K562 (cell line): ENCODE data around the gene POU1F1. TPM values are rescaled to one million over a fixed set of nuclear protein-coding genes. Genes with fewer than 3 reads are reported as not detected.
A peak's percentile ranks its signal among the peaks of the same experiment; 100 is the strongest.

Source experiments
- BCL6 ChIP-seq: fragments of 250-450 bp; sonication (Bioruptor Pico); IDR thresholded peaks from 2 replicates; pipeline ENCODE4 v1.4.0; 2020
- CCNT2 ChIP-seq: IDR thresholded peaks from 2 replicates; pipeline ENCODE4 v1.6.1; 2011; ENCODE audit warnings: borderline replicate concordance, low read depth, mild to moderate bottlenecking, moderate library complexity, mixed read lengths, low read length; ENCODE audit not compliant: insufficient read length; ENCODE audit errors: extremely low read depth
- CHAMP1 ChIP-seq: fragments of 450-650 bp; IDR thresholded peaks from 2 replicates; pipeline ENCODE4 v1.6.1; 2016; ENCODE audit warnings: mild to moderate bottlenecking
- CREB3L1 ChIP-seq: fragments of 450-650 bp; IDR thresholded peaks from 2 replicates; pipeline ENCODE4 v1.6.1; 2014; ENCODE audit warnings: low read depth, mild to moderate bottlenecking, moderate library complexity, borderline replicate concordance
- GABPB1 ChIP-seq: sonication (generic); formaldehyde crosslinking; IDR thresholded peaks from 2 replicates; pipeline ENCODE4 v1.8.0; 2022; ENCODE audit warnings: mild to moderate bottlenecking, missing genetic modification reagents
- MITF ChIP-seq: IDR thresholded peaks from 2 replicates; pipeline ENCODE4 v1.6.1; 2014; ENCODE audit warnings: antibody characterized with exemption
- NFRKB ChIP-seq: fragments of 450-650 bp; IDR thresholded peaks from 2 replicates; pipeline ENCODE4 v1.6.1; 2016; ENCODE audit warnings: low read depth
- STAT5A ChIP-seq: IDR thresholded peaks from 2 replicates; pipeline ENCODE4 v1.6.1; 2012; ENCODE audit warnings: low read length, inconsistent platforms, borderline replicate concordance
- STAT5B ChIP-seq: fragments of 250-450 bp; sonication (Bioruptor Pico); IDR thresholded peaks from 2 replicates; pipeline ENCODE4 v1.8.0; 2021; ENCODE audit warnings: mild to moderate bottlenecking, inconsistent platforms
- TFAM ChIP-seq: fragments of 250-450 bp; sonication (Bioruptor Pico); conservative IDR thresholded peaks from 2 replicates; pipeline ENCODE4 v1.5.0; 2021; ENCODE audit warnings: mild to moderate bottlenecking, moderate library complexity
- ZNF318 ChIP-seq, 2 experiments: fragments of 450-650 bp; IDR thresholded peaks; 2 replicates each; pipeline ENCODE4 v1.6.1; 2016; ENCODE audit warnings: mild to moderate bottlenecking in 2 of 2, borderline replicate concordance in 1 of 2, low read depth in 1 of 2, moderate library complexity in 1 of 2
- ZNF79 ChIP-seq: fragments of 250-450 bp; sonication (Bioruptor Pico); IDR thresholded peaks from 2 replicates; pipeline ENCODE4 v1.4.0; 2020; ENCODE audit warnings: low read depth, mild to moderate bottlenecking, moderate library complexity
- polyA plus RNA-seq, 8 experiments: library from polyadenylated mRNA; depleted of rRNA in 4 of 8; stranded (reverse) in 5 of 8; unstranded in 3 of 8; fragments of >200 nt; fragmentation: Nextera tagmentation in 2 of 8; fragmentation: Illumina TruSeq in 1 of 8; extraction: Ambion mirVana in 2 of 8; extraction: Trizol in 1 of 8; gene quantifications; 2 replicates each; pipeline versions ENCODE4 v1.2.1 to v1.2.3, GENCODE V29; 2011 to 2014; ENCODE audit warnings: inconsistent platforms in 1 of 8, missing spikeins in 1 of 8
- total RNA-seq, 7 experiments: library from RNA; depleted of rRNA in 6 of 7; stranded (reverse); fragments of >200 nt in 6 of 7; fragmentation: Illumina TruSeq in 2 of 7; extraction: Trizol in 2 of 7; gene quantifications; 2 replicates each; pipeline versions ENCODE4 v1.2.1 to v1.2.3, GENCODE V29; 2011 to 2021; ENCODE audit warnings: low replicate concordance in 1 of 7

The POU1F1 gene
- total and polyA plus RNA-seq, 9 of the 15 experiments (the other 6 are each of a cell fraction or from before 2014, with no cell fraction given): not detected

GRCh38 chr3:87227104-87227834 lies 49.1 kb downstream of the POU1F1 start, which contains the start of gene CHMP2B (continued):
- TF ChIP-seq CHAMP1 (no peak), TFAM (CRISPR knock-in tag) (no peak), STAT5A (no peak), NFRKB (no peak), CCNT2 (no peak), ZNF318 (IDR thresholded peaks at IDR 0.05; ENCODE audit: borderline replicate concordance in 1 of 2, low read depth in 1 of 2) (no peak), ZNF79 (CRISPR knock-in tag) (no peak), GABPB1 (CRISPR knock-in tag) (no peak), STAT5B (CRISPR knock-in tag) (no peak), BCL6 (CRISPR knock-in tag) (no peak), CREB3L1 (no peak), MITF (0 out of 2 replicates have a peak, but pooled peaks have one; percentile 33)
